ENCODE measurements around the gene SNCB.

SNCB gene

GRCh38 chr5:176630681-176631222 is 418 bp upstream of the SNCB start:
- TF ChIP-seq, protein P1, sequence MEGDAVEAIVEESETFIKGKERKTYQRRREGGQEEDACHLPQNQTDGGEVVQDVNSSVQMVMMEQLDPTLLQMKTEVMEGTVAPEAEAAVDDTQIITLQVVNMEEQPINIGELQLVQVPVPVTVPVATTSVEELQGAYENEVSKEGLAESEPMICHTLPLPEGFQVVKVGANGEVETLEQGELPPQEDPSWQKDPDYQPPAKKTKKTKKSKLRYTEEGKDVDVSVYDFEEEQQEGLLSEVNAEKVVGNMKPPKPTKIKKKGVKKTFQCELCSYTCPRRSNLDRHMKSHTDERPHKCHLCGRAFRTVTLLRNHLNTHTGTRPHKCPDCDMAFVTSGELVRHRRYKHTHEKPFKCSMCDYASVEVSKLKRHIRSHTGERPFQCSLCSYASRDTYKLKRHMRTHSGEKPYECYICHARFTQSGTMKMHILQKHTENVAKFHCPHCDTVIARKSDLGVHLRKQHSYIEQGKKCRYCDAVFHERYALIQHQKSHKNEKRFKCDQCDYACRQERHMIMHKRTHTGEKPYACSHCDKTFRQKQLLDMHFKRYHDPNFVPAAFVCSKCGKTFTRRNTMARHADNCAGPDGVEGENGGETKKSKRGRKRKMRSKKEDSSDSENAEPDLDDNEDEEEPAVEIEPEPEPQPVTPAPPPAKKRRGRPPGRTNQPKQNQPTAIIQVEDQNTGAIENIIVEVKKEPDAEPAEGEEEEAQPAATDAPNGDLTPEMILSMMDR (IDR thresholded peaks at IDR 0.05; ENCODE audit: insufficient read depth, low read depth, low read length, missing control alignments): no peak
- no peak for DNase-seq (ENCODE audit: low read depth)
- H3K4me3 ChIP-seq (ENCODE audit: low read depth, low read length): no peak overlapping the region

- H3K4me3 ChIP-seq (ENCODE audit: low read depth, low read length): no peak overlapping the region
- no peak for DNase-seq (ENCODE audit: low read depth)
- TF ChIP-seq, protein P1 (IDR thresholded peaks at IDR 0.05; ENCODE audit: insufficient read depth, low read depth, low read length, missing control alignments): no peak
Measured at GRCh38 chr5:176629317-176629852, 949 bp downstream of the SNCB start.

DNA sequence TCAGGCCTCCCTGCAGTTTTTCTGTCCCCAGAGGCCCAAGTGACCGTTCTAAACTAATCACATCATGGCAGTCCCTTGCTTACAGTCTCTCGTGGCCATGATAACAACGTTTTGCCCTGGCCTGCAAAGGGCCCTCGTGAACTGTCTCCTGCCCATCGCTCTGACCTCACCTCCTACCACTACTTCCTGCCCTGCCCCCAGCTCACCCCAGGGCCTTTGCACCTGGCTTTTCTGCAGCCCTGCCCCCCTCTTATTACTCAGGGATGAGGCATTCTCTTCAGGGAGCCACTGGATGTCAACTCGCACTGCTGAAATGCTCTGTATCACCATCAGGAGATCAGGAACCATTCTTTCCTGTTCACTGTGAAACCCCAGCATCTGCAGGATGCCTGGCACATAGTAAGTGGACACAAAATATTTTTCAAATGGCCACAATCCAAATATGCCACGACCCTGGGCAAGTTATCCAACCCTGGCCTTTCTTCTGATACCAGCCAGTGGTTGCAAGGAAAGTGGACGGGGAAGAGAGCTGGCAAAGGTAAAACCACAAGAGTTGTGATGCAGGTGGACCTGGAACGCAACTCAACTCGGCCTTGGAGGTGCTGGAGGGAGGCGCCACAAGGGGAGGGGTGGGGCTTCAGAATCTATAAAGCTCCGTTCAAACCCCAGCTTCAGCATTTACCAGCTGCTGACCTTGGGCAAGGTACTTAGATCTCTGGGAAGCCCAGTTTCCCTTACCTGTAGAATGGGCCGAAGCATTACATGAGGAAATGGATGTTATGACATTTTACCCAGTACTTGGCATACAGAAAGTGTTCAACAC is 1.7 kb downstream of the SNCB start:
- TF ChIP-seq, protein P1 (IDR thresholded peaks at IDR 0.05; ENCODE audit: insufficient read depth, low read depth, low read length, missing control alignments): no peak
- no peak overlapping the region for H3K4me3 ChIP-seq (ENCODE audit: low read depth, low read length)
- DNase-seq (ENCODE audit: low read depth): no peak

DNA sequence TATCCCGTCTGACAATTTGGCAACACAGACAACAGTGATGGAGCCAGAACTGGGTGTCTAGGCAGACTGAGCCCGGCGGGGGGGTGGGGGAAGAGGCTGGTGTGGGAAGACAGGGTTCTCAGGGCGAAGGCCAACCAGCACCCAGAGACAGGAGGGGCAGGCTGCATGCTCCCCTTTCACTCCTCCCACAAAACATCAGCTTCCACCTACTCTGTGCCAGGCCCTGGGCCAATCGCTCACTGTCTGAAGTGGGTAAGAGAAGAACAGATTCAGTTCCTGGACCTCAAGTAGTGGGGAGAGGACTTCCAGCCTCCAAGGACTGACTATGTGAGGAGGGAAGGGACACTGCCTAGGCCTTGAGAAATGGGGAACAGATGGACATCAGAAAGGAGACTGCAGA is 2.8 kb downstream of the SNCB start:
- no peak for DNase-seq (ENCODE audit: low read depth)
- TF ChIP-seq, protein P1 (IDR thresholded peaks at IDR 0.05; ENCODE audit: insufficient read depth, low read depth, low read length, missing control alignments): no peak
- H3K4me3 ChIP-seq (ENCODE audit: low read depth, low read length): no peak overlapping the region

GRCh38 chr5:176626876-176627236 is 3.5 kb downstream of the SNCB start:
- DNase-seq (ENCODE audit: low read depth): no peak
- TF ChIP-seq, protein P1 (IDR thresholded peaks at IDR 0.05; ENCODE audit: insufficient read depth, low read depth, low read length, missing control alignments): no peak
- no peak overlapping the region for H3K4me3 ChIP-seq (ENCODE audit: low read depth, low read length)

DNA sequence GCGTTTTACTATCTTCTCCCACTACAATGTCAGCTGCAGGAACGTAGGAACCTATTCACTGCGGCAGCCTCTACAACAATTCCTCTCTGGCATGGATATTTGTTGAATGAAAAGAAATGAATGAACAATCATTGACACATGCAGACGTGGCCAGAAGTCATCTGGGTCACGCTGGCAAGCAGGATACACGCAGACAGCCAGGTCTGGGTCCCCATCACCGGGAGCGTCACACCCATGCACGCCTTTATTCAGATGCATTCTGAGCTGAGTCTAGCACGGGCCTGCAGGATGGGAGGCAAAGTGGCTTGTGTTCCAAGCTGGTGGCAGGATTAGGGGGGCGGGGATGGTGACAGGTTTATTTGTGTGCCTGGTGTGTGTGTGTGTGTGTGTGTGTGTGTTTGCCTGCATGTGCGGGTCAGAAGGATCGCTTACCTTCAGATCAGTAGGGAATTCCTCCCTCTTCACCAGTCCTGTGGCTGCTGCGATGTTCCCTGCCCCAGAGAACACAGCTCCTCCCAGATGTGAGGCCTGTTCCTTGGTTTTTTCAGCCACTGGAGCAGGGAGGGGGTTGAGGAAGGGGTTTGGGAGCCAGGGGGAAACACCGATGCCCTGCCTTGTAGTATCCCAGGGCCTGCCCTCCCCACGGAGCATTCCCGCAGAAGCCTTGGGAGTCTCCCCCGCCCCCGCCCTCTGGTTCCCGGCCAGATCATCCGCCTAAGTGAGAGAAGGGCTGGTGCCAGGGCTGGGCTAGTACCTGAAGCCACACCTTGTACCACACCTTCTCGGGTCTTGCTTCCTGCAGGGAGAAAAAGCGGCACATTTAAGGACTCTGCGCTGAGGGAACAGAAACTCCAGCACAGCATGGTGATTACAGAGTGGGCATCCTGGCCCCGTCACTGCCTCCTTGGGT is 4.1 kb downstream of the SNCB start:
- TF ChIP-seq, protein P1 (IDR thresholded peaks at IDR 0.05; ENCODE audit: insufficient read depth, low read depth, low read length, missing control alignments): no peak
- H3K4me3 ChIP-seq (ENCODE audit: low read depth, low read length): no peak overlapping the region
- DNase-seq (ENCODE audit: low read depth): no peak

Measured in GM12865 (cell line).